DMS153 treated with DMSO at 0.1 percent for 48 hours (cell line): Measurements from ENCODE around the gene GRIA4.

Experiments
- DNase-seq: peaks from one replicate; lab custom pipeline; 2025; ENCODE audit not compliant: unreplicated experiment; lab: John Stamatoyannopoulos, UW

GRIA4 gene

DNA sequence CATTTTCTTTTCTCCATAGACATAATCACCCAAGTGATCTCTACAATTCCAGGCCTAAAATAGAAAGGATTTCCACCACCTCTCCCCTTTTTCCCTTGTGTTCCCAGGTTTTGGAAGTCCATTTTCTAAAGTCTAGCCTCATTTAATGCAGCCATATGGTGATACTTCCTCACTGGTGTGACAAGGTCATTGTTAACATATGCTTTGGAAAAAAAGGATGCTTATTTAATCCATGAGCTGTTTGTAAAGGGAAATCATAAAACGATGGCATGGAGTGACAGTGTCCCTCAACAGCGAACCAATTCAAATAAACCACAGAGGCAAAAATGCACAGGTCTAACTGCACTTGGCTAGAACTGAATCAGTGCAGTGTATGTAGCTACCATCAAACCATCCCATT, 26.6 kb downstream of the GRIA4 start:
- DNase-seq = no peak

DNA sequence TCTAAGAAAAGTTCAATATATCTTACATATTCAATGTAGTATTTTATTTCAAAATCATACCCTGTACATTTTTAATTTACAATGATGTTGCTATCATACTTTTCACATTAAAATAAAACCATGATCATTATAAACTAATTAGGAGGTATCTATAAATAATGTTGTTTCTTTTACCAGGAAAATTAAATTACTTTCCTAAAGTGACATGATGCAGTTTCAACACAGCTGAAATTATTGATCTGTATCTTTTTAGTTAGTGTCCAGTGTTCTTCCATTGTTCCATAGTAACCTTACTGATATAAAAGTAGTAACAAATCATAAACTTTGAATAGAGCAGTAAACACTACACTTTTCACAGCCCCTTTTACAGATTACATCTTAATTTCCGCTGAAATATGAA, 29.7 kb downstream of the GRIA4 start:
- DNase-seq = no peak

DNA sequence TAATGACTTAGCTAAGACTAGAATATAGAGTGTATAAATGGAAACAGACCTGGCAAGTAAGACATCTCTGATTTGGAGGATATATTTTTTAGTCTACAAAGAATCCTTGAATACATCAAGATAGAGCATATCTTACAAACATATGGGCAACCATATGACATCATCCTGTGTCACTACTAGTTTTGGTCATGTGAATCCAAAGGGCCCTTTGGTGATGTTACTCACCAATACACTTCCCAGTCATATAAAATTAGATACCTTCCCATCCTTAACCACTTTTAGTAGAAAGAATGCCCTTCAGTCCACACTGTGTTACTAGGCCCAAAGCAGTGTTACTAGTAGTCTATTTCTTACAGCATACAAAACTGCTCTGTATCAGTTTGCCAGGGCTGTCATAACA, 31.6 kb downstream of the GRIA4 start:
- DNase-seq = no peak

DNA sequence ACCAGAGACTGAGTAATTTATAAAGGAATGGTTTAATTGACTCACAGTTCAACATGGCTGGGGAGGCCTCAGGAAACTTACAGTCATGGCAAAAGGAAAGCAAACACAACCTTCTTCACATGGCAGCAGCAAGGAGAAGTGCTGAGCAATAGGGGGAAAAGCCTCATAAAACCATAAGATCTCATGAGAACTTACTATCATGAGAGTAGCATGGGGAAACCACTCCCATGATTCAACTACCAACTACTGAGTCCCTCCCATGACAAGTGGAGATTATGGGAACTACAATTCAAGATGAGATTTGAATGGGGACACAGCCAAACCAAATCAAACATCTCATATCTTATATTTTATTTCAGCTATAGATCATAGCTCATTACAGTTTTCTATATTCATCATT, 33.0 kb downstream of the GRIA4 start:
- no peak for DNase-seq

DNA sequence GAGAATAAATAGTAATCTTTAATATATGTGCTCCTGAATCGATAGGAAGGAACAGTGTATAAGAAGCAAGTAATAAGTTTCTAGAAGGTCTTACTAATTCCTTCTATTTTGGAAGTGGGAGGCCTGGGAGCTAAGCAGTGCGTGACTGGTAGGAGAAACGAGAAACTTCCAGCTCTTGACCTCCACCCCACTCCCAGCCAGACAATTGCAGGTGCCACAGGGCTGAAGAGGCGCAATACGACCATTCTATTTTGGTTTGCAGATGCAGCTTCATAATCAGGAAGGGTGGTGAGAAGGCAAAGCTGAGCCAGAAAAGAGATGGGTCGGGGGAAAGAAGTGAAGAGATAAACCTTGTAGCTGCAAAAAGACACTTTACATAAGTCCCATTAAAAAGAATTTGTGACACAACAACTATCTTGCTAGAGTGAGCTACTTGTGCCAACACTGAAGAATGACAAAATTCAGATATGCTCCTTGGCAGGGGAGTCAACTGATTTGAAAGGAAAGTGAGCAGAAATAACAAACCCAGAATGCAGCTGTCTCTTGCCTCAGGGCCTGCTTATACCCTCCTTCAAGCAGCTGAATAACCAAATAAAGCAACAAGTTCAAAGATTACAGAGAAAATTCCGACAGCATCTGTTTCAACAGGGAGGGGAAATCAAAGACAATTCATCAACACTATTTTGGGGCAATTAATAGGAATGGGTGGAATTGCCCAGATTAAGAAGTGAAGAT, 35.1 kb downstream of the GRIA4 start:
- no peak for DNase-seq

DNA sequence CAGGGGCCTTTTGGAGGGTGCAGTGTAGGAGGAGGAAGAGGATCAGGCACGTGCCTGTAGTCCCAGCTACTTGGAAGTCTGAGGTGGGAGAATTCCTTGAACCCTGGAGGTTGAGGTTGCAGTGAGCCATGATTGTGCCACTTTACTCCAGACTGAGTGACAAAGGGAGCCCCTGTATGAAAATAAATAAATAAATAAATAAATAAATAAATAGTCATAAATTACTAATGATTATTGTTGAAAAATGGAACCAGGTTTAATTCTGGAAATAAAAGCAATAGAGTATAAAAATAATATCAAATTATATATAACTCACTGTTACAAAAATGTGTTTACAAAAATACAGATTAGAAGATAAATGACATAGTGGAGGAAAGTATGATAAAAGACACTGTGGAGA, 37.9 kb downstream of the GRIA4 start:
- no peak for DNase-seq

DNA sequence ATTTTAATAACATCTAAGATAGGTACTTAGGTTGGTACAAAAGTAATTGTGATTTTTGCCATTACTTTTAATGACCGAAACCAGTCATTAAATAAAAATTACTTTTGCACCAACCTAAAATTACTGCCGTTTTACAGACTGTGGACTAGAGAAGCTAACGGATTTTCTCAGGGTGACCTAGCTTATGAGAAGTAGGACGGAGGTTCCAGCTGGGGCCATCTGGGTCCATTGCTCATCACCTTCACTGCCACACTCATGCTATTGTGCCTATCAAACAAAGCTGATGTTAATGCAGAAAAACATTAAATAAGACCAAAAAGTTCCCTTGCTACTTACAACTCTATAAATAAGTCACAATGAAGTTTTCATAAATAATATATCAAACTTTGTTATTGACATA, 38.9 kb downstream of the GRIA4 start:
- no peak for DNase-seq

DNA sequence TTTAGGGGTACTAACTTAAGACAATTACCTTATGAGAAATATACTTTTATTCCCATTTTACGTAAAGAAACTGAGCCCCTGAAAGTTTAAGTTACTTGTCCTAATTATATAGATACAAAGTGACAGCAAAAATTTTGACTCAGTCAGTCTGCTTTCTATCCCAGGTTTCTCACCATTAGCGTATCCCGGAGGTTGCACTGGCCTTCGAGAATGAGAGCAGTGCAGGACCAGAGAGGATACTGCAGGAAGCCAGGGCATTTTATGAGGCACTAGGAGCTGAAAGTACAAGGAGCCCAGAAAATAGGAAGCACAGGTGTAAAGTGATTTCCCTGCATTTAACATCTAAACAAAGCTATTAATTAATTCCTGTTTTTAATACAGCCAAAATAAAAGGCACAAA, 55.4 kb downstream of the GRIA4 start:
- DNase-seq = no peak

DNA sequence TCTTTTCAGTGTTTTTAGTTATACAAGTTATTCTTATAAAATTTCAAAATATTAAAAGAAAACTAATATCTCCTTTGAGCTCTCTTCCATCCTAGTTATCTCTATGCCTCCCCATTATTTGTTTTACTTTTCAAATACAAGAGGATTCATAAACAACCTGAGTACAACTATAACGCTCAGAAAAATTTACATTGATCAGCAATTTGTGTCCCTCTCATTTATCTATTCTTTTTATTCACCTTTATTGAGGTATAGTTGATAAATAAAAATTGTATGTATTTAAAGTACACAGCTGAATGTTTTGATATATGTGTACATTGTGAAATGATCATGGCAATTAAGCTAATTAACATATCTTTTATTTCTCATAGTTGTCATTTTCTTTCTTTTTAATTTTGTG, 57.6 kb downstream of the GRIA4 start:
- DNase-seq = no peak

DNA sequence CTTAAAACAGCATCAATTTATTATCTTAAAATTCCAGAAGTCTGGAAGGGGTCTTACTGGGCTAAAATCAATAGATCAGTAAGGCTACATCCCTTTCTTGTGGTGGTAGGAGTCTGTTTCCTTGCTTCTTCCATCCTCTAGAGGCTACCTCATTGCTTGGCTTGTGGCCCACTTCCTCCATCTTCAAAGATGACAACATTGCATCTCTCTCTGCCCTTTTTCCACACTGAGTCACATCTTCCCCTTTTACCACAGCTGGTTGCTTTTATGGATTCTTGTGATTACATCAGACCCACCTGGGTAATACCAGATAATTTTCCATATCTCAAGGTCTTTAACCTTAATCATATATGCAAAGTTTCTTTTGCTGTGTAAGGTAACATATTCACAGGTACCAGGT, 60.9 kb downstream of the GRIA4 start:
- DNase-seq = no peak

DNA sequence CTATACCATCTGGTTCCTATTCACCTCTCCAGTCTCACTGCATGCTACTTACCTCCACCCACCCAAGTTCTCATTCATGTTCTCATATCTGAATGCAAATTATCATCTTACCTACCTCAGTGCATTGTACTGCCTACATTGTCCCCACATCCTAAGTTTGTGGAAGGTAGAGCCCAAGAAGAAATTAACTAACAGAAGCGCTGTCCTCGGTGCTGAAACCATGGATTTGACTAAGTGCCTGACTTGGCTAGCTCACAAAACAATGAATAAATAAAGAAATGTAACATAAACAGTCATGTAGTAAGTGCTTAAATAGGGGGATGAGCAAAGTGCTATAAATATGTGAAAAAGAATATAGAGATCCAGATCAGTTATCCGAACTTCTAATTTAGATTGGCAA, 63.2 kb downstream of the GRIA4 start:
- DNase-seq = no peak

DNA sequence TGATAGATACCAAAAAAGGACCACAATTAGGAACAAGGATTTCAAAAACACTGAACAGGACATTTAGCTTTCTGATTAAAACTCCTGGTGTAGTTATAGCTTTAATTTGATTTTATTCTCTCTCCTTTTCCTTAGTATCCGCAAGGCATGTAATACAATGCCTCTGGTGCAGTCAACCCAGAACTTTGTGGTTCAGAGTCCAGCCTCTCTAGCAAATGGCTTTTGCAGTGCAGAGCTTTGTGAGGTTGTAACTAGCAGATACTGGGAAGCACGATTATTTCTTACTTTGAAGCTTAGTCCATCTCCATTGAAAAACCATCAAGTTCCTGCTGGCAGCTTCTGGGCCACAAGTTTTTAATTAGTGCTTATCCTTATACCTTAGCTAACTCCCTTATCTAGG, 79.8 kb downstream of the GRIA4 start:
- no peak for DNase-seq

DNA sequence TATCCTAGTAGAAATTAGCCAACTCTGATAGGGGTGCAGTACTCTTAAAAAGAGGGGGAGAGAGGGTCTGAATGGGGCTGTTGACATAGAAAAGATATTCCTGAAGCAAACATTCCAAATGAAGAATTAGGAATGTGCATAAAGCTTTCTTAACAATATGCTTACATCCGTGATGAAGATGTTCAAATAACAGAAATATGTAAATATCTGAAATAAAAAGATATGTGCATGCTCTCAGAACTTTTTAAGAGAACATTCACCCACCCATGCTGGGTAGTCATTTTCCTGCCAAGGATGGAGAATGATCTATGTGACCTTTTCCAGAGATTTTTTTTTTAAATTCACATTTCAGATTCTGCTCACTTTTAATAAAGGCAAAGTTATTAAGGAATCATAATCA, 80.6 kb downstream of the GRIA4 start:
- DNase-seq = no peak

DNA sequence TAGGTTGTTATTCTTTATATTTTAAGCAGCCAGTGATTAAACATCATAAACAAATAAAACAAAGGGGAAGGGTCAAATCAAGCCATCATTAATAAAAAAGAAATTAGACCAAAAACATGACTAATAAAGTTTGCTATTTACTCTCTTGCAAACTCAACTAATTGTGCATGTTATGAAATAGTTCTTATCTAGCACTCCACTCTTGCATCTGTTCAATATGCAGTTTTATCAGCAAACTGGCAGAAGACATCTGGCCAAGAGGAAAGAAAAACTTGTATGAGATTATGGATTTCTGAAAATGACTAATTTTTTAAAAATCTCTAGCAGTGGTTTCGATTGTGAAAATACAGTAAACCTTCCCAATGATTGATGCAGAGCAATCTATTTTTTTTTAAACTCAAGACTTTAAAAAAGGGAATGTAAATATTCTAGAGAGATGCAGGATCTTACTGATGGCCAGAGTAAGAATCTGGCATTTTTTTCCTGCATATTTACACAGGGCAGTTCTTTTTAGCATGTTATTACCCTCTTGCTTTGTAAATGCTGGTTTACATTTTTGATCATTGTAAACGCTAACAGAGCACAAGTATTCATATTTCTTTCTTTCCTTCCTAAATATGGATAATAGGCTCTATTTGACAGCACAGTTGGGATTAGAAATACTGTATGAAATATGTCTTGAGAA, 83.3 kb downstream of the GRIA4 start:
- DNase-seq = no peak

DNA sequence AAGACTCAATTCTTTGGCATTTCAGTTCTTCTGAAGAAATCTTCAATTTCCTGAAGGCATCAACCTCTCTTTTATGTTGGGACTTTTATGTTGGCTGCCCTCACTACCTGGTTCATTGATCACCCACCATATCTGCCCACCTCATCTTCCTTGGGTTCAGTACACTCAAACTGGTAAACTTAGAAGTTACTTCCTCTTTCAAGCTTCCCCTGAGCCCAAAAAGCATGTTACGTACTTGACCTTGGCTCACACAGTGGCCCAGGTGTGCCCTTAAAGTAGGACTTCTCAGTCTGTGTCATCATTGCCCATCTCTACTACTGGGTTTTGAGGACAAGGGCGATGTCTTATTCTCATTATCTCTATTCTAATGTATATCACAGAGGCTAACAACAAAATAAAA, 86.1 kb downstream of the GRIA4 start:
- DNase-seq = no peak

DNA sequence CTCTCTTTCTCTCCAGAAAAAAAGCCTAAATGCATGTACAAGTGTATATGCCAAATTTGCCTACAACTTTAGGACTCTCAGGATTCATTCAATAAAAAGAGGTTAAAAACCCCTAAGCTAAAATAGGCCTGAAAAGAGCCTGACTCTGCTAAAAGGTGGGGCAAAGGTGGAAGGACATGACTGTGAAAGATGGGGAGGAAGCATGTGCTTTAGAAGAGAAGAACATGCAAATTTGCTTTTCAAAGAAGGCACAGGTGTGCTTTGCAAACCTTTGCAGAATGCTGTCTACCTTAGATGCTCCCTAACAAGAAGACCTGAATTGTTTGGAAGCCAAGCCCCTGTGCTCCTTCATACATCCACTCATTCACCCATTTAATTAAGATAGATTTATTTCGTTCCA, 87.4 kb downstream of the GRIA4 start:
- DNase-seq = no peak

DNA sequence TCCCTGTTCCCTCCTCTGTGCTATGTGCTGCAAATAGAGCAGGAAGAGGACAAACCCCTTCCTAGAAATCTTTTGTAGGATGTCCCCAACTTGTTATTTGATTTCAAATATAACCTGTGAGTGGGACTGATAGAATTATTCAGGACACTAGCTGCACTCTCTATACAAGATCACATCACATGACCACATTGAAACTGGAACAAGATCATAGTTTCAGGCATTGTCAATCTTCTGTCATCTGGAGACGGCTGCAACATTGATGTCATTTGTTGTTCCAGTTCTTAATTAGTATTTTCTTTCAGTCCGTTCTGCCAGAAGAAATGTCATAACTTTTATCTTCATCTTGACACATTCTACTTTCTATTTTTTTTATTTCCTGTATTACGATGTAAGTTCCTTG, 89.3 kb downstream of the GRIA4 start:
- DNase-seq = no peak

DNA sequence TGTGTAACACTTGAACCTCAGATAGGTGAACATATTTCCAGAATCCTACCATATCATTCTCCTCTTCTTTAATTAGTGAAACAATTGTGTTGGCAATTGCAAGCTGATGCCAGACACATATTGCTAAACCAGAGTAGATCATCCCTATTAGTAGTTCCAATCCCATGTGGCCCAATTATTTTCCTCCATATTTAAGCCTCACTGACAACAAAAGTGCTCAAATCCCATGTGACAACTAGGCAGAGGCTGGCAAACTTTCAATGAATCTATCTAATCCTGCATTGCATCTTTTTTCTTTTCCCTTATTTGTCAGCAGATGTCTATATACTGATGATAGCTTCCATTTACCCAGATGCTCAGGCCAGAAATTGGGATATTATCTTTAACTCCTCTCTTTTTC, 90.4 kb downstream of the GRIA4 start:
- no peak for DNase-seq

DNA sequence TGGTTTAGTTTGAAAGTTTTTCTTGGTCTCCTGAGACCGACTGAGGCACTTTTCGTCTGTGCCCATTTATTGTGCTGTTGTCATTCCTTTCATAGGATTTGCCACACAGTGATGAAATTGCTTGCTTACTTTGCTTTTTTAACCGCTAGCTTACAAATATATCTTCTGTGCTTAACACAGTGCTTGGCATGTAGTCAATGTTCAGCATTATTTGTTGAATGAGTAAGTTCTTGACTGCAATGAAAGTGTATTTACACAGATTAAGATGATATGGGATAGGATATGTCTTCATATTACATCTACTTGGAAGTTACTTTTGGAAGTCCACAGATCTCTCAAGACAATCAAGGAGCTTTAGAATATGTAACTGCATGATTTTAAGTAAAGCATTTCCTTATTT, 91.2 kb downstream of the GRIA4 start:
- DNase-seq = no peak

DNA sequence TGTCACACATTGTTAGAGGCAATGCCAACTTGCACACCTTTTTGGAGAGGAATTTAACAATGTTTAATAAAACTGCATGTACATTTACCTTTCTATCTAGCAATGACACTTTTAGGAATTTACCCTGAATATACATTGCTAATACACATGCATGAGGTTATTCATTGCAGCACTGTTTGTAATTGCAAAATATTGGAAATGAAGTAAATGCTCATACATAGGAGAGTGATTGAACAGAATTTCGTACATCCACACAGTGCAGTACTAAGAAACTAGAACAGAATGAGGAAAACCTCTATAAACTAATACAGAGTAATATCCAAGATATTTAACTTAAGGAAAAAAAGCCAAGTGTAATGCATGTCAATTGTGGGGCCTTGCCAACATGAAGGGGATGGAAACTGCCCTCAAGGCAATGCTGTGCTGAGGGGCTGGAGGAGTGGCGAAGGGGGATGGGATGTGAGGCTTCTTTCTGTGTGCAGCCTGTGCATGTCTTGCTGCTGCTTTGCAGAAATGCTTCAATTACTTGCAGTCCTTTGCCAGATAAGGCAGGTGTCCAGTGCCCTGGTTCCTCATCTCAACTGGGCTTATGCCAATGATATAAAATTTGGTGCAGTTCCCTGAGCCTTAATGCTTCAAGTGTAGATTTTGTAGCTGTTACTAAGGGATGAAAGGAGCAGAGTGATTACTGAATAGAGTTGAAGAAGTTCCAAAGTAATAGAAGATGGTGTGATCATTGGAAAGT, 96.1 kb downstream of the GRIA4 start:
- DNase-seq = no peak

DNA sequence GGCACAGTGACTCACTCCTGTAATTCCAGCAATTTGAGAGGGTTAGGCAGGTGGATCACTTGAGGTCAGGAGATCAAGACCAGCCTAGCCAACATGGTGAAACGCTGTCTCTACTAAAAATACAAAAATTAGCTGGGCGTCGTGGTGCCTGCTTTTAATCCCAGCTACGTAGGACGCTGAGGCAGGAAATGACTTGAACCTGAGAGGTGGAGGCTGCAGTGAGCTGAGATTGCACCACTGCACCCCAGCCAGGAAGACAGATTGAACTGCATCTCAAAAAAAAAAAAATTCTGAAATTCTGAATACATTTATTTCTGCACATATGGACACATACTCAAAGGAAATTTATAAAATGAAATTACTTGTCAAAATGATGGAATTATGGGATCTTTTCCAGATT, 103.2 kb downstream of the GRIA4 start:
- no peak for DNase-seq

DNA sequence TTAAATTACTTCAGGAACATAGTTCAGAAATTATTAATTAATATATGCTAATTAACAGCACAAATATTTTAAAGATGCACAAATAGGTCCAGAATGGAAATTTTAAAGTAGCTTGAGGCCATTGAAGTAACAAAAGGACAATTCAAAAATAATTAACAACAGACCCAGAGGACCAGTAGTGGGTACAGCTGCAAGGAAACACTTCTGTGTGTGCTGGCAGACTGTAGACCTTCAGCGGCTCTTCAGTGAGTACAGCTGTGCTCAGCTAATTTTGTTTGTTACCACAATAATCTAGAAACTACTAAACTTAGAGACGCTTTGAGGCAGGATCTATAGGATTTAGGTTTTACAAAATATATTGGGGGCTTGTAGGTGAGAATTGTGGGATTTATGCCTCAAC, 103.8 kb downstream of the GRIA4 start:
- no peak for DNase-seq
